WI38 (cell line): ENCODE measurements around the gene ITPK1.

Source experiments
- H3K4me3 ChIP-seq: 2 replicates; pipeline ENCODE4 v1.5.1; 2011; ENCODE audit warnings: low read depth, mild to moderate bottlenecking, control low read depth, low read length
- TF ChIP-seq, protein P1 (sequence below): IDR thresholded peaks from 2 replicates; pipeline ENCODE4 v1.5.1; 2012; ENCODE audit warnings: low read depth, mild to moderate bottlenecking, control low read depth, low read length

The ITPK1 gene

DNA sequence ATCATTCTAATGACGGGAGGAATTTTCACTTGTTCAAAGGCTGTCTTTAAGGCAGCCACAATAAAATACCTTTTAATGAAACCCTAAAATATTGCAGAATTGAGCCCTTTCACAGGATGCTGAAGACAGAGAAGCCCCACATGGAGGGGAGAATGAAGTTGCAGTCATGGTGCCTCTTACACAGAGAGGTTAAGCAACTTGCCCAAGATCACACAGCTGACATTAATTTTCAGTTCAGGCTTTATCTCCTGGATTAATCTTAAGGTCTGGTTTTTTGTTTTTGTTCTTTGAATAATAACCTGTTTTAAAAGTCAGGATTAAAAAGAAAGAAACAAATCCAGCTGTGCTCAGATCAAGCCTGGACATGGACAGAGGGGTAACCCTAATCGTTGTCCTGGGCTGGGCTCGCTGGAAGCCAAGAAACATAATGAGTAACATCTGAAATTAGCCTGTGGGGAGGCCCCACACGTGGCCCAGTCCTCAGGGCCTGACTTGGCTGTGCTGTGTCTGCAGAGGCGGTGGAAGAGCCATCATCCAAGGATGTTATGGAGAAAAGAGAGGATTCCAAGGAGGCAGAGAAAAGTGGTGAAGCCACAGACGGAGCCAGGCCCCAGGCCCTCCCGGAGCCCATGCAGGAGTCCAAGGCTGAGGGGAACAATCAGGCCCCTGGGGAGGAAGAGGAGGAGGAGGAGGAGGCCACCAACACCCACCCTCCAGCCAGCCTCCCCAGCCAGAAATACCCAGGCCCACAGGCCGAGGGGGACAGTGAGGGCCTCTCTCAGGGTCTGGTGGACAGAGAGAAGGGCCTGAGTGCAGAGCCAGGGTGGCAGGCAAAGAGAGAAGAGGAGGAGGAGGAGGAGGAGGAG is 184.8 kb downstream of the ITPK1 start:
- TF ChIP-seq, protein P1, sequence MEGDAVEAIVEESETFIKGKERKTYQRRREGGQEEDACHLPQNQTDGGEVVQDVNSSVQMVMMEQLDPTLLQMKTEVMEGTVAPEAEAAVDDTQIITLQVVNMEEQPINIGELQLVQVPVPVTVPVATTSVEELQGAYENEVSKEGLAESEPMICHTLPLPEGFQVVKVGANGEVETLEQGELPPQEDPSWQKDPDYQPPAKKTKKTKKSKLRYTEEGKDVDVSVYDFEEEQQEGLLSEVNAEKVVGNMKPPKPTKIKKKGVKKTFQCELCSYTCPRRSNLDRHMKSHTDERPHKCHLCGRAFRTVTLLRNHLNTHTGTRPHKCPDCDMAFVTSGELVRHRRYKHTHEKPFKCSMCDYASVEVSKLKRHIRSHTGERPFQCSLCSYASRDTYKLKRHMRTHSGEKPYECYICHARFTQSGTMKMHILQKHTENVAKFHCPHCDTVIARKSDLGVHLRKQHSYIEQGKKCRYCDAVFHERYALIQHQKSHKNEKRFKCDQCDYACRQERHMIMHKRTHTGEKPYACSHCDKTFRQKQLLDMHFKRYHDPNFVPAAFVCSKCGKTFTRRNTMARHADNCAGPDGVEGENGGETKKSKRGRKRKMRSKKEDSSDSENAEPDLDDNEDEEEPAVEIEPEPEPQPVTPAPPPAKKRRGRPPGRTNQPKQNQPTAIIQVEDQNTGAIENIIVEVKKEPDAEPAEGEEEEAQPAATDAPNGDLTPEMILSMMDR, result no peak
- no peak overlapping the region for H3K4me3 ChIP-seq

DNA sequence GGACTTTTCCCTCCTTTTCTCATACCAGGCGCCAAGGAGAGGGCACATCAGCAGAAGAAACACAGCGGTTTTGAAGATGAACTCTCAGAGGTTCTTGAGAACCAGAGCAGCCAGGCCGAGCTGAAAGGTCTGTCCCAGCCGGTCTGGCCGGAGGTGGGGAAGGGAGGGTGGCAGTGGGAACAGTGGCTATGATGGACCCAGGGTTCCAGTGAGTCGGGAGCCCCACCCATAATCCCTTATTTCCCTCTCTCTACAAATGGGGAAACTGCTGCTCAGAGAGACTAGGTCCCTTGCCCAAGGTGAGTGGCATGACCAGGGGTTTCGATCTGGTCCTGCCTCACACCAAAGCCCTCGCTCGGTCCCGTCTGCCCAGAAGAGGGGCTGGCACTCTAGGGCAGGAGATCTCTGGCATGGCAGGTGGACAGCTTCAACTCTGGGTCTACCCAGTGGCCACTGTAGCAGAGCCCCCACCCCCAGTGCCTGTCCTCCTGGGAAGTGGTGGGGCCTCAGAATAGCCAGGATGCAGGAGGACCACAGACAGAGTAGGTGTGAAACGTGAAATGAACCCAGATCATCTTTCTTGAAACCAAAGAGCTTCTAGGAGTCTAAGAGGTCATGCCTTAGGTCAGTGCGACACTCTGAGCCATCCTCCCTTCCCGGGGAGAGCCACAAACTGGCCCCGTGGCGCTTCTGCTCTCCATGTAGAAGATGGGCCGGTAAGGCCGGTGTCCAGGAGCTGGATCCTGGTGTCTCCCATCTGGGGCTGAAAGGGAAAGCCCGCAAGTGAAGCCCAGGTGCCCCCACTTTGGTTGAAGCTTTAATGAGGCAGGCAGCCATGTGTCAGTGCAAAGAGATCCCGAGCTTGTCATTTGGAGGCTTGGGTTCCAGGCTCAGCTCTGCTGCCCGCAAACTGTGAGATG is 185.8 kb downstream of the ITPK1 start:
- no peak overlapping the region for H3K4me3 ChIP-seq
- TF ChIP-seq, protein P1, result no peak

DNA sequence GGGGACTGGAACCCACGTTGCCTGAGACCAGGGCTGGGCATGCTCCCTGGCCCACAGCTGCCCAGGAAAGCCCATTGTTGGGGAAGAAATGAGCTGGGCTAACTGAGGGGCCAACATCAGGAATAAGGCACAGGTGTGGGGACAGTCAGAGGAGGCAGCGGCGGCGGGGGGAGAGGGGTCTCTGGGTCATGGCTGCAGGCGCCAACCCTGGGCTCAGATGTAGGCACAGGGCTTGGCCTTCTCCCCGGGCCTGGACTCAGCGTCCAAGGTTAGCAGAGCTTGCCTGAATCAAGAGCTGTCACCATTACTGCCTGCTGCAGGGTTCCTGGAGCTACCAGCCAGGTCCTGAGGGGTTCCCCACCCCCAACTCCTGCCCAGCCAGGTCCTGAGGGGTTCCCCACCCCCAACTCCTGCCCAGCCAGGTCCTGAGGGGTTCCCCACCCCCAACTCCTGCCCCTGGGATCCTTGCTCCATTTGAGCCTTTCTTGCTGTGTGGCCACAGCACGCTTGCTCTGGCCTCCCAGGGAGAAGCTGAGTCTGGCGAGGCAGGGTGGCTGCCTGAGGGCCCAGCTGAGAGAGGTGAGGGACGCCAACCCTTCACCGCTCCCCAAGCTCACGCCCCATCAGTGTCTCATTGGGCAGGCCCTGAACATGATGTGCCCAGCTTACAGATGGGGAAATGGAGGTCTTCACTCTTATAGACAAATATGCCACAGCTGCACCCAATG is 186.6 kb downstream of the ITPK1 start:
- TF ChIP-seq, protein P1, result no peak
- H3K4me3 ChIP-seq, result no peak overlapping the region

DNA sequence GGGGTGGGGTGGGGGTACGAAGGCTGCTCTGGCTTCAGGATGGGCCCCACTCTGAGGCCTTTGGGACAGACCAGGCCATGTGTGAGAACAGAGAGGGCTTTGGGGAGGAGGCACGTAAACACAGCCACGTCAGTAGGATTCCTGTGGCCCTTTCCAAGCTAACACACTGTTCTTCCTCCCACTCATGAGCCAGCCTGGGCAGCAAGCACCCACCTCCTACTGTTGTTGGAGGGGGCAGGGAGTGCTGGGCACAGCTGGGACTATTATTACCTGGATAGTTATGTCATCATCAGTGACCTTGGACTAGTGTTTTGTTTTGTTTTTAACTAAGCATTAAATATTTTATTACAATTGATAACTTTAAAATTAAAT is 187.5 kb downstream of the ITPK1 start:
- no peak overlapping the region for H3K4me3 ChIP-seq
- TF ChIP-seq, protein P1, result no peak

DNA sequence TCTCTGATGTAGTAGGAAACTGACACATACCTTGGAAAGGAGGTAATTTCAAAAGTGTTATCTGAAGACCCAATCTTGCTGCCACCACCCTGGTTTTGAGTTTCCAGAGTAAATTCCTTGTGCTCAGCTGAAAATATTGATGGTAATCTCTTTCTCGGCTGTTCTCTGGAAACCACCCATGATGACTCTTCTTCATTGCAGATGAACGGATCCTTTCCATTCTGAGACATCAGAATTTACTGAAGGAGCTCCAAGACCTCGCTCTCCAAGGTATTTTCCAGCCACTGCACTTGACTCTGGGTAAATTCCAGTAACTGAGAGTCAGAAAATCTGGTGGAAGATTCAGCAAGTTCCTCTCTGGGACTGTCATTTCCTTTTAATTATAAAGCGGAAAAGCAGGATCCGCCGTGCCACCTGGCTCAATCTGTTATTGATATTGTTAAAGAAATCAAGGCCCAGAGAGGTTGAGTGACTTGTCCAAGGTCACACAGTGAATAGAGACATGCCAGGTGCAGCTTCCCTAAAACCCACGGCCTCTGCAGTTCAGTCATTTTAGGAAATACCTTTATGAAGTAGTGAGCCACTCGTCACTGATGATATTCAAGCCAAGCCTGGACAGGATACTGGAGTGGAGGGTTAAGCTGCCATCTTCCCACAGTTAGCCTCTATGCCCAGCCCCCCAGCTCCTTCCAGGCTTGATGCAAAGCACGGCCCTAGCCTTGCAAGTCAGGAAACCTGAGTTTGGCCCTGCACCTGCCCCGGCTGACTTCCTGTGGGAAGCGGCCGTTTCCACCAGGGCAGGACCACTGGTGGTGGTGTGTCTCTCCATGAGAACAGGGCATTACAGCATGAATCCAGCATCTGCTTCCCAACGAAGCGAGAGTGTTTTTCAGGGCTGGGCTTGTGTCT is 188.1 kb downstream of the ITPK1 start:
- TF ChIP-seq, protein P1, result no peak
- H3K4me3 ChIP-seq, result no peak overlapping the region

DNA sequence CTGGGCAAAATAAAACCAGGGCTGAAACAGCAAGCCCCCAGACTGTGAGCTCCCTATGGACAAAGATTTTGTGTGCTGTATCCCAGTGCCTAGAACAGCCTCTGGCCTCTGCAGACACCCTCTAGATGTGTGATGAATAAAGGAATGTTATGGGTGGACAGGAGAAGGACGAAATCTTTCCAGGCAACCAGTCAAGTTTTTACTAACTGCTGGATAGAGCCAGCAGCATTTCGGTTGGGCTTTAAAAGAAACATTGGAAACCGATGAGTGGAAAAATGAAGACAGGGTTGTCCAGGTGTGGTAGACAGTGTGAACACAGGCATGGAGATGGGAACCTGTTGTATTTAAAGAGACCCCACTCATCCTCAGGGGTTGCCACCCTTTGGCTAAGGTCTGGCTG is 188.8 kb downstream of the ITPK1 start:
- TF ChIP-seq, protein P1, result no peak
- H3K4me3 ChIP-seq, result no peak overlapping the region
